K562 (cell line): ENCODE results near the gene GUK1. TPM values are rescaled to one million over a fixed set of nuclear protein-coding genes. Genes with fewer than 3 reads are reported as not detected.

Experiments used
- ATF3 ChIP-seq, 2 experiments: fragments of 450-650 bp in 1 of 2; sonication (generic) in 1 of 2; formaldehyde crosslinking in 1 of 2; IDR thresholded peaks in 1 of 2; conservative IDR thresholded peaks in 1 of 2; 2 replicates each; pipeline versions ENCODE4 v1.6.1 to v1.8.1; 2016 to 2023; ENCODE audit warnings: mild to moderate bottlenecking in 2 of 2, moderate library complexity in 2 of 2, inconsistent platforms in 1 of 2, missing genetic modification reagents in 1 of 2
- CBFA2T2 ChIP-seq: fragments of 450-650 bp; conservative IDR thresholded peaks from 2 replicates; pipeline ENCODE4 v1.6.1; 2017; ENCODE audit warnings: mild to moderate bottlenecking
- CBFA2T3 ChIP-seq: fragments of 450-650 bp; IDR thresholded peaks from 2 replicates; pipeline ENCODE4 v1.6.1; 2017
- CXXC5 ChIP-seq: fragments of 250-450 bp; sonication (Bioruptor Pico); IDR thresholded peaks from 2 replicates; pipeline ENCODE4 v1.8.0; 2022; ENCODE audit warnings: inconsistent platforms, mild to moderate bottlenecking, moderate library complexity
- FOXA3 ChIP-seq, 2 experiments: fragments of 450-650 bp in 1 of 2; sonication (generic) in 1 of 2; formaldehyde crosslinking; IDR thresholded peaks in 1 of 2; conservative IDR thresholded peaks in 1 of 2; 2 replicates each; pipeline versions ENCODE4 v1.4.0 to v1.8.0; 2020 to 2022; ENCODE audit warnings: mild to moderate bottlenecking in 2 of 2, missing genetic modification reagents in 1 of 2
- HDAC1 ChIP-seq, 2 experiments: fragments of 450-650 bp; IDR thresholded peaks; 2 replicates each; pipeline ENCODE4 v1.6.1; 2016 to 2017; ENCODE audit warnings: inconsistent platforms in 1 of 2, mild to moderate bottlenecking in 1 of 2, moderate library complexity in 1 of 2
- MAFF ChIP-seq: IDR thresholded peaks from 2 replicates; pipeline ENCODE4 v1.6.1; 2012; ENCODE audit warnings: low read length, improper control_type of control experiment
- MTA1 ChIP-seq: fragments of 450-650 bp; IDR thresholded peaks from 2 replicates; pipeline ENCODE4 v1.6.1; 2017; ENCODE audit warnings: borderline replicate concordance
- MYBL2 ChIP-seq, 2 experiments: fragments of 450-650 bp in 1 of 2; sonication (generic) in 1 of 2; formaldehyde crosslinking in 1 of 2; IDR thresholded peaks; 2 replicates each; pipeline versions ENCODE4 v1.6.1 to v1.8.1; 2017 to 2022; ENCODE audit warnings: borderline replicate concordance in 1 of 2, inconsistent platforms in 1 of 2, low read depth in 1 of 2, mild to moderate bottlenecking in 1 of 2, missing genetic modification reagents in 1 of 2, moderate library complexity in 1 of 2
- NCOA6 ChIP-seq: fragments of 450-650 bp; IDR thresholded peaks from 2 replicates; pipeline ENCODE4 v1.6.1; 2017; ENCODE audit warnings: mild to moderate bottlenecking
- NR2F6 ChIP-seq: fragments of 450-650 bp; formaldehyde crosslinking; IDR thresholded peaks from 2 replicates; pipeline ENCODE4 v1.4.0; 2020; ENCODE audit warnings: mild to moderate bottlenecking
- PHB ChIP-seq: fragments of 250-450 bp; sonication (Bioruptor Pico); IDR thresholded peaks from 2 replicates; pipeline ENCODE4 v1.5.0; 2021
- POLR2AphosphoS2 ChIP-seq: IDR thresholded peaks from 2 replicates; pipeline ENCODE4 v1.6.1; 2012; ENCODE audit warnings: low read length, improper control_type of control experiment
- SMARCB1 ChIP-seq: IDR thresholded peaks from 2 replicates; pipeline ENCODE4 v1.6.1; 2011; ENCODE audit warnings: improper control_type of control experiment, low read depth; ENCODE audit not compliant: insufficient read length
- SOX6 ChIP-seq: fragments of 450-650 bp; IDR thresholded peaks from 2 replicates; pipeline ENCODE4 v1.6.1; 2014; ENCODE audit warnings: mild to moderate bottlenecking
- ZNF140 ChIP-seq: fragments of 250-450 bp; sonication (Bioruptor Pico); IDR thresholded peaks from 2 replicates; pipeline ENCODE4 v1.8.0; 2021; ENCODE audit warnings: moderate library complexity, mild to moderate bottlenecking, inconsistent platforms
- ZNF280A ChIP-seq: fragments of 450-650 bp; IDR thresholded peaks from 2 replicates; pipeline ENCODE4 v1.6.1; 2018; ENCODE audit warnings: mild to moderate bottlenecking, low read depth; ENCODE audit not compliant: partially characterized antibody
- ZNF764 ChIP-seq: fragments of 250-450 bp; sonication (Bioruptor Pico); IDR thresholded peaks from 2 replicates; pipeline ENCODE4 v1.4.0; 2020; ENCODE audit warnings: low read depth, mild to moderate bottlenecking, moderate library complexity
- polyA plus RNA-seq, 8 experiments: library from polyadenylated mRNA; depleted of rRNA in 4 of 8; stranded (reverse) in 5 of 8; unstranded in 3 of 8; fragments of >200 nt; fragmentation: Nextera tagmentation in 2 of 8; fragmentation: Illumina TruSeq in 1 of 8; extraction: Ambion mirVana in 2 of 8; extraction: Trizol in 1 of 8; gene quantifications; 2 replicates each; pipeline versions ENCODE4 v1.2.1 to v1.2.3, GENCODE V29; 2011 to 2014; ENCODE audit warnings: inconsistent platforms in 1 of 8, missing spikeins in 1 of 8
- total RNA-seq, 7 experiments: library from RNA; depleted of rRNA in 6 of 7; stranded (reverse); fragments of >200 nt in 6 of 7; fragmentation: Illumina TruSeq in 2 of 7; extraction: Trizol in 2 of 7; gene quantifications; 2 replicates each; pipeline versions ENCODE4 v1.2.1 to v1.2.3, GENCODE V29; 2011 to 2021; ENCODE audit warnings: low replicate concordance in 1 of 7
- TF ChIP-seq, protein P1 (sequence below): IDR thresholded peaks from 2 replicates; pipeline ENCODE4 v1.6.1; 2011; ENCODE audit warnings: borderline replicate concordance, low read depth, mild to moderate bottlenecking, moderate library complexity, low read length; ENCODE audit not compliant: insufficient read depth, poor library complexity, severe bottlenecking
- TF ChIP-seq, protein P2 (sequence below): sonication (generic); formaldehyde crosslinking; IDR thresholded peaks from 2 replicates; pipeline ENCODE4 v1.8.1; 2023; ENCODE audit warnings: mild to moderate bottlenecking, missing genetic modification reagents

The GUK1 gene
- total and polyA plus RNA-seq, 9 of the 15 experiments (the other 6 are each of a cell fraction or from before 2014, with no cell fraction given), result 7.0 to 331 (median 132) TPM

DNA sequence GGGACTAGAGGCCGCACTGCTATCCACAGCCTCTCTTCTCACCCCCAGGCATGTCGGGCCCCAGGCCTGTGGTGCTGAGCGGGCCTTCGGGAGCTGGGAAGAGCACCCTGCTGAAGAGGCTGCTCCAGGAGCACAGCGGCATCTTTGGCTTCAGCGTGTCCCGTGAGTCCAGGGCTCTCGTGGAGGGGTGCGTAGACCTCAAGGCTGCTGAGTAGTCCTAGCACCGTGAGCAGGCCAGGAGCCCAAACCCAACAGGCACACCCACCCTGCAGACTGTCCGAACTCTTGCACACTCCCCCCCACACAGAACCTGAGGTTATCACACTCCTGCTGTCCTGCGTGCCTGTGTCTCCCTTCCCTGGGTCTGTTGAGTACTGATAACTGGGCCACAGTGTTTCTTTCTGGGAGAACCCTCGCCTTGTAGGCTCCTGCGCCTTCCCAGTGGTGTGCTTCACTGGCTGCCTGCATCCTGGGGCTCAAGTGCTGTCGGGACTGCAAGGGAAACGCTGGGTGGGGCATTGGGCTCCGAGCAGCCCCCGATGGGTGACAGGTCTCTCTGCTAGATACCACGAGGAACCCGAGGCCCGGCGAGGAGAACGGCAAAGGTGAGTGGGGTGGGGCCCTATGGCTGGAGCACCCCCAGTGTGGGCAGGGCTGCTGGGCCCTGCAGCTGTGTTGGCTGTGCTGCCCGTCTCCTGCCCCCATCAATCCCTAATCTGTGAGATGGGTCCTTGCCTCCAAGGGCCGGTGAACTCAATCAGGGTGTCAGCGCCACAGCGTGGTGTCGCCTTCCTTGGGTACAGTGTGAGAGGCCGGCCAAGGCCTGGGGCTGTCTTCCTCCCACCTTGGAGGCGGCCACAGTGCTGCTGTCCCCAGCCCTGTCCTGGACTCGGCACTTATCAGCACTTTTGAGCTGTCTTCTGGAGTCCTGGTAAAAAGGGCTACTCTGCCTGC, 5.7 kb downstream of the GUK1 start (continued):
- no peak for TF ChIP-seq MYBL2 (IDR thresholded peaks at IDR 0.05; ENCODE audit: low read depth)
- no peak for TF ChIP-seq MYBL2 (CRISPR knock-in tag; IDR thresholded peaks at IDR 0.05; ENCODE audit: borderline replicate concordance)
- TF ChIP-seq MAFF, result no peak
- peak; percentile 89 for TF ChIP-seq MTA1
- TF ChIP-seq SMARCB1, result no peak
- TF ChIP-seq, protein P1, sequence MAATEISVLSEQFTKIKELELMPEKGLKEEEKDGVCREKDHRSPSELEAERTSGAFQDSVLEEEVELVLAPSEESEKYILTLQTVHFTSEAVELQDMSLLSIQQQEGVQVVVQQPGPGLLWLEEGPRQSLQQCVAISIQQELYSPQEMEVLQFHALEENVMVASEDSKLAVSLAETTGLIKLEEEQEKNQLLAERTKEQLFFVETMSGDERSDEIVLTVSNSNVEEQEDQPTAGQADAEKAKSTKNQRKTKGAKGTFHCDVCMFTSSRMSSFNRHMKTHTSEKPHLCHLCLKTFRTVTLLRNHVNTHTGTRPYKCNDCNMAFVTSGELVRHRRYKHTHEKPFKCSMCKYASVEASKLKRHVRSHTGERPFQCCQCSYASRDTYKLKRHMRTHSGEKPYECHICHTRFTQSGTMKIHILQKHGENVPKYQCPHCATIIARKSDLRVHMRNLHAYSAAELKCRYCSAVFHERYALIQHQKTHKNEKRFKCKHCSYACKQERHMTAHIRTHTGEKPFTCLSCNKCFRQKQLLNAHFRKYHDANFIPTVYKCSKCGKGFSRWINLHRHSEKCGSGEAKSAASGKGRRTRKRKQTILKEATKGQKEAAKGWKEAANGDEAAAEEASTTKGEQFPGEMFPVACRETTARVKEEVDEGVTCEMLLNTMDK, result no peak
- TF ChIP-seq HDAC1 (IDR thresholded peaks at IDR 0.05), result peak in 1 of 2 experiments; percentile 97; a peak in 2 of 4 replicates
- TF ChIP-seq CBFA2T3, result peak; percentile 98
- no peak for TF ChIP-seq ATF3 (IDR thresholded peaks at IDR 0.05)
- no peak for TF ChIP-seq ATF3 (CRISPR knock-in tag; conservative IDR thresholded peaks at IDR 0.05)
- TF ChIP-seq POLR2AphosphoS2, result no peak
- no peak for TF ChIP-seq ZNF764
- no peak for TF ChIP-seq NR2F6 (CRISPR knock-in tag)
- no peak for TF ChIP-seq NCOA6
- TF ChIP-seq PHB, result no peak
- TF ChIP-seq ZNF280A, result no peak
- TF ChIP-seq SOX6, result peak; percentile 92
- TF ChIP-seq ZNF140, result no peak
- TF ChIP-seq, protein P2, sequence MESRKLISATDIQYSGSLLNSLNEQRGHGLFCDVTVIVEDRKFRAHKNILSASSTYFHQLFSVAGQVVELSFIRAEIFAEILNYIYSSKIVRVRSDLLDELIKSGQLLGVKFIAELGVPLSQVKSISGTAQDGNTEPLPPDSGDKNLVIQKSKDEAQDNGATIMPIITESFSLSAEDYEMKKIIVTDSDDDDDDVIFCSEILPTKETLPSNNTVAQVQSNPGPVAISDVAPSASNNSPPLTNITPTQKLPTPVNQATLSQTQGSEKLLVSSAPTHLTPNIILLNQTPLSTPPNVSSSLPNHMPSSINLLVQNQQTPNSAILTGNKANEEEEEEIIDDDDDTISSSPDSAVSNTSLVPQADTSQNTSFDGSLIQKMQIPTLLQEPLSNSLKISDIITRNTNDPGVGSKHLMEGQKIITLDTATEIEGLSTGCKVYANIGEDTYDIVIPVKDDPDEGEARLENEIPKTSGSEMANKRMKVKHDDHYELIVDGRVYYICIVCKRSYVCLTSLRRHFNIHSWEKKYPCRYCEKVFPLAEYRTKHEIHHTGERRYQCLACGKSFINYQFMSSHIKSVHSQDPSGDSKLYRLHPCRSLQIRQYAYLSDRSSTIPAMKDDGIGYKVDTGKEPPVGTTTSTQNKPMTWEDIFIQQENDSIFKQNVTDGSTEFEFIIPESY, result no peak
- TF ChIP-seq FOXA3 (CRISPR knock-in tag; conservative IDR thresholded peaks at IDR 0.05 in 1 of 2, IDR thresholded peaks at IDR 0.05 in 1 of 2), result peak in 1 of 2 experiments; percentile 64; a peak in 1 of 4 replicates
- TF ChIP-seq CBFA2T2, result peak; percentile 96
- peak; percentile 96 for TF ChIP-seq CXXC5 (CRISPR knock-in tag)
